Endothelial cell of umbilical vein (primary cell): ENCODE data around the gene LYRM2. TPM values are rescaled to one million over a fixed set of nuclear protein-coding genes. Genes with fewer than 3 reads are reported as not detected.

Experiments
- BruUV-seq: library from RNA; stranded (reverse); fragments of 400-500 nt; replicated peaks from 2 replicates; lab custom pipeline; 2021; lab: Mats Ljungman, UMichigan
- CTCF ChIA-PET: fragments of 300-600, 350-600 bp; sonication (Branson Sonifier 250); formaldehyde crosslinking; loops from one replicate; lab custom pipeline; 2021; ENCODE audit warnings: antibody characterized with exemption, inconsistent platforms; lab: Charles Lee
- POLR2A ChIA-PET: fragments of 300-600, 350-600 bp; sonication (Branson Sonifier 250); formaldehyde crosslinking; loops from one replicate; lab custom pipeline; 2021; ENCODE audit warnings: antibody characterized with exemption, inconsistent platforms; lab: Charles Lee
- DNase-seq: peaks from one replicate; pipeline ENCODE4 v3.0.0-alpha.2; 2011; ENCODE audit warnings: low read depth, low spot score
- FAIRE-seq: peaks from 2 replicates; lab custom pipeline; 2011; peaks lifted over from hg19 to GRCh38; lab: Jason Lieb, UNC
- H2AFZ ChIP-seq: 2 replicates; pipeline ENCODE4 v1.6.0; 2012; ENCODE audit warnings: low read depth, low read length, control low read depth, inconsistent platforms
- H3K27ac ChIP-seq: 2 replicates; pipeline ENCODE4 v1.5.1; 2011; ENCODE audit warnings: low read depth, mild to moderate bottlenecking, control low read depth, low read length, moderate library complexity; ENCODE audit not compliant: insufficient read depth
- H3K27me3 ChIP-seq, 2 experiments: 2 replicates each; pipeline versions ENCODE4 v1.6.0 to v1.6.1; 2011; ENCODE audit warnings: low read length in 2 of 2, mixed read lengths in 1 of 2; ENCODE audit not compliant: control insufficient read depth in 2 of 2, insufficient read depth in 2 of 2
- H3K36me3 ChIP-seq, 2 experiments: 2 replicates in 1 of 2; 3 replicates in 1 of 2; pipeline ENCODE4 v1.5.1; 2011; ENCODE audit warnings: low read length in 2 of 2, mild to moderate bottlenecking in 1 of 2, moderate library complexity in 1 of 2; ENCODE audit not compliant: control insufficient read depth in 2 of 2, insufficient read depth in 2 of 2; ENCODE audit errors: extremely low read depth in 1 of 2
- H3K4me1 ChIP-seq: 3 replicates; pipeline ENCODE4 v1.5.1; 2011; ENCODE audit warnings: mild to moderate bottlenecking, low read length; ENCODE audit not compliant: control insufficient read depth, insufficient read depth; ENCODE audit errors: extremely low read depth
- H3K4me2 ChIP-seq: 2 replicates; pipeline ENCODE4 v1.6.1; 2011; ENCODE audit warnings: low read length, control low read depth, mixed read lengths; ENCODE audit not compliant: insufficient read depth
- H3K4me3 ChIP-seq, 3 experiments: fragments of 200-600 bp in 1 of 3; sonication (generic), shearing (Covaris generic) in 1 of 3; replicated peaks in 1 of 3; 2 replicates each; pipeline ENCODE4 v1.5.1; 2011 to 2016; ENCODE audit warnings: control low read depth in 3 of 3, low read length in 3 of 3, mild to moderate bottlenecking in 2 of 3, inconsistent platforms in 1 of 3, low read depth in 1 of 3, moderate library complexity in 1 of 3; ENCODE audit not compliant: insufficient read depth in 1 of 3
- H3K79me2 ChIP-seq: 2 replicates; pipeline ENCODE4 v1.6.0; 2012; ENCODE audit warnings: low read length, inconsistent platforms; ENCODE audit not compliant: control insufficient read depth, insufficient read depth
- H3K9ac ChIP-seq: replicated peaks from 2 replicates; pipeline ENCODE3; 2011; ENCODE audit warnings: low read length, control low read depth; ENCODE audit not compliant: insufficient read depth; ENCODE audit errors: extremely low read depth
- H3K9me1 ChIP-seq: replicated peaks from 3 replicates; pipeline ENCODE4 v1.6.0; 2011; ENCODE audit warnings: mild to moderate bottlenecking, low read length; ENCODE audit not compliant: control insufficient read depth, insufficient read depth; ENCODE audit errors: extremely low read depth
- H3K9me3 ChIP-seq: replicated peaks from 2 replicates; pipeline ENCODE4 v1.5.1; 2012; ENCODE audit warnings: low read length, inconsistent platforms; ENCODE audit not compliant: control insufficient read depth, insufficient read depth
- H4K20me1 ChIP-seq: replicated peaks from 2 replicates; pipeline ENCODE3; 2011; ENCODE audit warnings: mild to moderate bottlenecking, low read length; ENCODE audit not compliant: control insufficient read depth, insufficient read depth; ENCODE audit errors: extremely low read depth
- CTCF ChIP-seq, 2 donors: IDR thresholded peaks; 1 replicate in 1 of 2; 2 replicates in 1 of 2; pipeline ENCODE4 v1.5.1; 2011; ENCODE audit warnings: low read length in 2 of 2, mild to moderate bottlenecking in 2 of 2, moderate library complexity in 2 of 2, control low read depth in 1 of 2, inconsistent platforms in 1 of 2, low read depth in 1 of 2; ENCODE audit not compliant: insufficient read depth in 1 of 2; ENCODE audit errors: extremely low read depth in 1 of 2
- EZH2 ChIP-seq: IDR thresholded peaks from 2 replicates; pipeline ENCODE4 v1.6.1; 2012; ENCODE audit warnings: borderline replicate concordance, low read depth, mild to moderate bottlenecking, moderate library complexity, low read length, inconsistent platforms; ENCODE audit not compliant: severe bottlenecking
- FOS ChIP-seq: IDR thresholded peaks from 2 replicates; pipeline ENCODE4 v1.6.1; 2011; ENCODE audit warnings: mild to moderate bottlenecking, low read length, moderate library complexity, borderline replicate concordance; ENCODE audit not compliant: insufficient read depth
- GATA2 ChIP-seq: IDR thresholded peaks from 2 replicates; pipeline ENCODE4 v1.7.0; 2011; ENCODE audit warnings: low read depth, mild to moderate bottlenecking, moderate library complexity, mixed read lengths, low read length; ENCODE audit not compliant: insufficient read length, insufficient read depth
- JUN ChIP-seq: IDR thresholded peaks from 2 replicates; pipeline ENCODE4 v1.6.1; 2011; ENCODE audit warnings: borderline replicate concordance, low read depth; ENCODE audit not compliant: insufficient read length, insufficient read depth
- MAX ChIP-seq: IDR thresholded peaks from 2 replicates; pipeline ENCODE4 v1.6.1; 2011; ENCODE audit not compliant: insufficient read depth, insufficient read length
- MYC ChIP-seq: IDR thresholded peaks from one replicate; pipeline ENCODE4 v1.6.1; 2011; ENCODE audit warnings: mild to moderate bottlenecking, low read depth, low read length
- POLR2A ChIP-seq: IDR thresholded peaks from 2 replicates; pipeline ENCODE4 v1.6.1; 2012; ENCODE audit warnings: low read depth, mild to moderate bottlenecking, control low read depth, low read length
- POLR2AphosphoS5 ChIP-seq: IDR thresholded peaks from 2 replicates; pipeline ENCODE4 v1.6.1; 2012; ENCODE audit warnings: low read depth, mild to moderate bottlenecking, control low read depth, low read length, moderate library complexity; ENCODE audit not compliant: insufficient read depth
- dilution Hi-C: fragments of 300-500 bp; cut with MboI; formaldehyde crosslinking; loops from one replicate; pipeline ENCODE4 v1.15.0; 2019; ENCODE audit warnings: low sequenced_read_pairs; ENCODE audit not compliant: extremely low pct_ligation_motif_present
- intact Hi-C: fragments of 100-400 bp; cut with micrococcal nuclease; formaldehyde crosslinking; loops from one replicate; pipeline ENCODE4 v1.10.0; 2022
- polyA plus RNA-seq, 4 experiments: library from polyadenylated mRNA; depleted of rRNA in 3 of 4; stranded (reverse) in 3 of 4; unstranded in 1 of 4; fragments of >200 nt; gene quantifications; 2 replicates each; pipeline versions ENCODE4 v1.2.1 to v1.2.3, GENCODE V29; 2011 to 2012; ENCODE audit warnings: missing spikeins in 1 of 4
- total RNA-seq: library from RNA; stranded (reverse); gene quantifications from 2 replicates; pipeline ENCODE4 v1.2.3, GENCODE V29; 2021

The LYRM2 gene
- total and polyA plus RNA-seq, 2 donors (not counting 3 experiments of a cell fraction or from before 2014, with no cell fraction given): 11.8 to 41.9 TPM

GRCh38 chr6:89555806-89556205 lies 82.7 kb downstream of the LYRM2 start:
- Histone ChIP-seq H3K4me3 (no peak overlapping the region), H3K4me1 (no peaks in the 10 kb centered on the region), H3K9ac (no peak overlapping the region), H3K27ac (no peak overlapping the region), H3K36me3 (no peaks in the 10 kb centered on the region), H4K20me1 (no peaks in the 10 kb centered on the region), H2AFZ (no peak overlapping the region), H3K9me1 (no peaks in the 10 kb centered on the region), H3K79me2 (no peaks in the 10 kb centered on the region), H3K9me3 (no peaks in the 10 kb centered on the region), H3K4me2 (no peak overlapping the region), H3K27me3 (peaks cover 0 to 2% of the 10 kb centered on the region in 2 experiments)
- ChIA-PET POLR2A (no interaction called here), CTCF (no interaction called here)
- TF ChIP-seq MYC (no peak), FOS (no peak), POLR2AphosphoS5 (no peak), CTCF (IDR thresholded peaks at IDR 0.05; ENCODE audit: extremely low read depth in 1 of 2, insufficient read depth in 1 of 2, low read depth in 1 of 2, low read length in 2 of 2) (no peak), EZH2 (no peak), MAX (no peak), JUN (no peak), GATA2 (no peak), POLR2A (no peak)
- intact Hi-C loops (no loop called here), dilution Hi-C loops (no loop called here)
- no peak for FAIRE-seq
- no TSS peak for BruUV-seq
- DNase-seq: no peak
